Renal cortex interstitium (tissue), 11 donors: ENCODE measurements around the gene IL22RA2. TPM values are rescaled to one million over a fixed set of nuclear protein-coding genes. Genes with fewer than 3 reads are reported as not detected.

ENCODE experiments used
- DNase-seq, 11 donors: peaks; one replicate each; pipeline ENCODE4 v3.0.0-alpha.2; 2013; ENCODE audit warnings: low read depth in 9 of 11, low spot score in 4 of 11; ENCODE audit errors: extremely low read depth in 1 of 11
- polyA plus RNA-seq, 3 donors: library from polyadenylated mRNA; unstranded; fragments of 120-200 nt; gene quantifications; one replicate each; pipeline ENCODE4 v1.2.1, GENCODE V29; 2013; ENCODE audit not compliant: insufficient read length in 3 of 3

Gene IL22RA2
- polyA plus RNA-seq, 3 donors: not detected

DNA sequence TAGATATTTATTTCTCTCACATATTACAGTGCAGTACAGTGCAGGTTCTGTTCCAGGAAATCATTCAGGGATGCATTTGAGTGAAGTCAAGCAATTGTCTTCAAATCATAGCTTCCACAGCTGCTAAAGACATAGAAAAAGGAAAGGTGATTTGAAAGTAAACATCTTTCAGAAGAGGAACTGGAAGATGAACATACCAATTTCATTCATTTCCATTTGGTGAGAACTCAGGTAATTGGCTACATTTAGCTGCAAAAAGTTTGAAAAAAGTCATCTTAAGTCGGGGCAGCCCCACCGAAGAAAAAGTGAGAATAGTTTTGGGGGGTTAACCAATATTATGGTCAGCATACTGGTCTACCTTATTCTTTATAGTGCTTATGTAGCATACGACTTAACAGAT lies 67.3 kb downstream of the IL22RA2 start:
- no peak for DNase-seq

DNA sequence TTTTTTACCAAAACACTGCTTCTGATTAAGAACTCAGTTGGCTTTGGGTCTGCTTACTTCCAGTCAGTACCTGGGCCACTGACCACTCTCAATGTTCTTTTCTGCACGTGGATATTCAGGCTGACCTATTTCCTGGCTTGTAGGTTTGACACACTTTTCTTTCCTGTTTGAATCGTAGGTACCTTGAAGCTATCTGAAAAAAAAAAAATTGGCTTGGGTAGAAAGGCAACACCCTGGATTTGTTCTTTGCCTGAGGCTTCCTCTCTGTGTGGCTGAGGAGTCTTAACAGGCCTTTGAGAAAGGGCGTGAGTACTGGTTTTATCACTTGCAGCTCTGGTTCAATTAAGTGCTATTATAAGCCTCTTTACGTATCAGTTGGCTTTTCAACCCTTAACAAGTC lies 68.1 kb downstream of the IL22RA2 start:
- DNase-seq: no peak

DNA sequence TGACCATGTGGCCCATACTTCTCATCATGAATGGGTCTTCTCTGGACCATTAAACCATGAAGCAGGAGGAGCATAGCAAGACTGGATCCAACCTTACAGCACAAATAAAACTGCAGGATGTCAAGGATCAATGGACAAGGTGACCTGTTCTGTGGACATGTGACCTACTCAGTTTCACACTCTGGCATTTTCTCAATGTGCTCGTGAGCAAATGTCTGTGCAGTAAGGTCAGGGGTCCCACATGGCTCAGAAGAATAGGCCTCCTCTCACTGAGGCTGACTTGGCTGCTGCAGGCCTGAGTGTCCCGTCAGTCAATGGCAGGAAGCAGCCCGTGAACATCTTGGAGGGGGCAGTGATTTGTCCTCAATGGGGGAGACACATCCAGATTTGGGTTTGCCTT lies 68.5 kb downstream of the IL22RA2 start:
- DNase-seq: no peak

DNA sequence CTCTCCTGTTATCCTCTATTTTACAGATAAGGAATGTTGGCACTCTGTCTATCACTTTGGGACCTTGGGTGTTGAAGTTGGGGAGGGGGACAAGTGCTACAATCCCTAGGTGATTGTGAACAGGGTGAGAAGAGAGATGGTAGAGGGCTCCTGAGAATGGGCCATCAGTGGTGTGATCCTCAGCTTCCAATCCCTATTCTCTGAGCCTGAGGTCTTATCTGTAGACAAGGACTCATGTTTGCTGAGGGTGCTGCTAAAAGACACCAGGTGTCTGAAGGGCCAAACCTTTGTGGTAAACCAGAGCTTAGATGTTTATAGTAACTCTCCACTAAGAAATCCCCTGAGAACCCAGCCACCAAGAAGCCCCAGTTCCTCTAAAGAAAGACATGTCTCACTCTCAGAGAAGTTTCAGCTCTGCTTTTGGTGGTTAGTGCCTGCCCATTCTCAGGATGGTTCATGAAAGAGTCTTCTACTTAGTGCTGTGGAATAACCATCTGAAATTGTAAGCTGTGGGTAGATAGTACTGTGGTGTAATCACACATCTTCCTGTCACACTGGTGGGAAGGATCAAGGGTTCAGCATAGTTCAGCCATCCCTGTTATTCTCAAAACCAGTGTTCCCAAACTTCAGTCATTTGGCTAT lies 70.5 kb downstream of the IL22RA2 start:
- DNase-seq: no peak

DNA sequence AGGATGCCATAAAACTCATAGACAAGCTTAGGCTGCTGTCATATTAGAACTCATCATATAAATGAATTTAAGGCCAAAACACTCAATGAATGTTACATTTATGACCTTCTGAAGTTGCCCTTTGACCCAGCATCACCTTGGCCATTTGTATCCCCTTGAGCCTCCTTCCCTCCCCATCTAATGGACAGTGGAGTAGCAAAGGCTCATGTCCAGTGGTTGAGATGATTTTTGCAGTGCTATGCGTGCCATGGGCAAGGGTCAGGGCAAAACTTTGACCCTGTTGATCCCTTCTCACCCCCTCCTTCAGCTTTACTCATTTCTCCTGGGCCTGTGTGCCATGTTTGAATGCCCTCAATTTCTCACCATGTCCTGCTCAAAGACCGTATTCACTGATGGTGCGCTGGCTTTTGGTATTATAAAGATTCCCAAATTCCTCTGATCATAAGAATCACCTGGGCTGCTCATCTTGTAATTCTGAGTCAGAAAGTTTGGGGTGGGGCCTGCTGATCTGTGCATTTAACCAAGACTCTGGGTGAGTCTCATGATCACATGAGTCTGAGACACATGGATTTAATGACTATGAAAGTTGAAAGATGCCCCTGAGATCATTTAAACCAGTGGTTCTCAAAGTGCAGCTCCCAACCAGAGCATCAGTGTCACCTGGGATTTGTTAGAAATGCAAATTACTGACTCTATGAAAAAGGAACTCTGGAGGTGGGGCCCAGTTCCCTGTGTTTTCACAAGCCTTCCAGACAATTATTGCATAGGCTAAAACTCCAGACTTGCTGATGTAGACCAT lies 71.2 kb downstream of the IL22RA2 start:
- DNase-seq: no peak

DNA sequence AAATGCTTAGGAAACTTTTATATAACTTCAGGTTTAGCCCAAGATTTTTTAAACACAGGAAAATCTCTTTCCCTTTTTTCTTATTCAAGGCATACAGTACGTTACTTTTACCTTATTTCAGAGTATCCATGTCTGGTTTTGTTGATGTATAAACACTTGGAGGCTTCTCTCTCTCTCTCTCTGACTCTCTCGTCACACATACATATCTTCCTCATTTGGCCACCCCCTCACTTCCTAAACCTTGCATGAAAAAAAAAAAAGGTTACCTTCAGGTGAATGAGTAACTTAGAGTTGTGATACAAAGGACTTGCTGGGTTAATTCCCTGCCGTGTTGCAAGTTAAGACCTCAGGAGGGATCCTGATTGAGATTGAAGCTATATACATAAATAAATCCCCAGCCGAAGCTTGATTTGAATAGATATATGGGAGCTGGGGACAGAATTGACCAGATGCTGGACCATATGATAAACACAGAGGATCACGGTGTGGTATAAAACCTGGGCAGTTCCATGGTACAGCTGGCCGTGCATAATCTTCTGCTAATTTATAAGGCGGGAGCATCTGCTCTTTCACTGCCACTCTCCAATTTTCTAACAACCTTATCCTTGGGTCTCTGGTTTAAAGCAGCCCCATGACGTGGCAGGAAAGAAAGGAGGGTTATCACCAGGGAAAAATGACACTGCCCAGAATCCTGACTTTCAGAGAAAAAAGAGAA lies 73.6 kb downstream of the IL22RA2 start:
- DNase-seq: no peak

DNA sequence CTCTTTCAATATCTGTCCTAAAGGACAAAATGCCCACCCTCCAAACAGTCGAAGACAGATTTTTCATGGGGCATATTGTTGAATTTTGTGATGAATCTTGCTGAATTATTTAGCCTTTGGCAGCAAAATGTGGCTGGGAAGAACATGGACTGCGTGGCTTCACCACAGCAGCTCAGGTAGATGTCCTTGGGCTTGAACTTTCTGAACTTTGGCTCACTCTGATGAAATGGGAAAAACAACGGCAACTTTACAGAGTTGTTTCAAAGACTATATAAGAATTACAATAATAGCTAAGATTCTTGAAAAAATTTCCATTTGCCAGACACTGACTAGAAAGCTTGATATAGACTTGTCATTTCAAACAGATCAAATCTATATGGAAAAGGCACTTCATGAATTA lies 75.9 kb downstream of the IL22RA2 start:
- no peak for DNase-seq

DNA sequence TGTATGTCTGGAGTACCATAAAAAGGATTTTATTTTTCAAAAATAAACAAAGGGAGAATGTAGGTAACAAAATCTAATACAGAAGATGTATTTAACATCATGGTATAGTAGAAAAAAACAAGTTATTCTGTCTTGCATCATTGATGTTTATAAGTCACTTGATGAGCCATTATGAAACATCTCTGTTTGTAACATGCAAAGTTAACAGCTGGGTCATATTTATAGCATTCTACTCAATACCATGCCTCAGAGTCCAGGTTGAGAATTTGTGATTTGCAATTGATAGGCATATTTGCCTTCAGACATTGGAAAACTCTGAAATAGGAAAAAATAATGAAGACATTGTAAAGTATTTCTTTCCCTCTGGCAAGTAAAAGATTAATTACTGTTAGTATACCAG lies 76.4 kb downstream of the IL22RA2 start:
- no peak for DNase-seq

DNA sequence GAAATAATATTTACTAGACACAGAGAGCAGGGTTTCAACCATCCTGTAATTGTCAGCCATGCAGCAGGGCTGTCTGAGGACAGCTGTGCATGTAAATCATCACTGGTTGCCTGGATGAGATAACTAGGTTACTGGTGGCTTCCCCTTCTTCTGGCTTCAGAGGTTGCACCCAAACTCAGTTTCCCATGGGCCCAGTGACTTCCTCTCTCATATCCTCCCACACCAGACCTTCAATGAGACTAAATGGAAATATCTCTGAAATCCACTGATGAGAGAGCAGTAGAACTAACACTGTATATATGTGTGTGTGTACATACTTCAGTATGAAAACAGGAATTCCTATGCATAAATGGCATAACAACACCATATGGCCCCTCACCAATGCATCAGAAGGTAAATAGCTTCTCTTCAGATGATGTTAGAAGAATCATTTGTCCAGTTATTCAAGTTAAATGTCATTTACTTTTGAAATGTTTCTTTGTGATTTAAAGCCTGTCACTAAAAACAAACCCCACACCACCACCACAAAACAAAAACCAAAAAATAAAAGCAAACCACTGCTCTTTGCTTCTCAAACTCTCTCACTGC lies 77.7 kb downstream of the IL22RA2 start:
- no peak for DNase-seq

DNA sequence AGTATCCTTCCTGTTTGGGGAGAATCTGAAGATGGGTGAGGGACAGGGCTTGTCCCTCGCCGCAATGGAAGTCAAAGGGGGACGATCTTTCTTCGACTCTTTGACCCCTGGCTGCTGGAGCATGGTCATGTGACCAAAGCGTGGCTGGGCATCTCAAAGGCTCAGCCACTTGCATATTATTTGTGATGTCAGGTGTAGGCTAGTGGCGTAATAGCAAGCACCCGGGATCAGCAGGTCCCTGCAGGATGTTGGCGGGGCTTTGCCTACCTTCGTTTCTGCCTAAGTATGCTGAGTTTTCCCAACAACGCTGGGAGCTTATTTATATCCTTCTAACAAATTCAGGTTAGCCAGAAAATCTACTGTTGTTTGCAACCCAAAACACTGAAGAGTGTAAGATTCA lies 78.4 kb downstream of the IL22RA2 start:
- DNase-seq: no peak

DNA sequence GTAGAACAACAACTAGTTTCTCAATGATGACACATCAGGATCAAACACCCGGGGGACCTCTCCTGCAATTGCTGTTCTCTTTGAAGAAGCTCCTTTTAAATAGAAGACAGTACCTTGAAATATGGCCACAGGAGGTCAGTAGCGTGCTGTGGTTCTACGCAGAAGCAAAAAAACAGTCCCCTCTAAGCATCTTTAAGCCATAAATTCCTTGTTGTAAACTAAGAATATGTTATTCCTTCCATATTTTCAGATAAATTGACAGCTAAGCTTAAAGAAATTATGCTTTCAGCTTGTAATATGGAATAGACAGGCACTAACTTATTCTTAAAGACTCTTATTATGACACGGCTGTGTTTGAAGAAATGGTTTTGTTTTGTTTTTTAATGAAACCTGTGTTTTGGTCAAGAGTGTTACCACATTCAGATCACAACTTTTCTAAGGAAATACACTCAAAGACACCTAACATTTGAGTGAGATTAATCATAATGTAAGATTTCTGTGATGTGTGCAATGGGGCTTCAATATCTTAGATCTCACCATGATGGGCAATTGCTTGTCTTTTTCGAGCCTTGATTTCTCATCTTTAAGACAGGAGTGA lies 78.9 kb downstream of the IL22RA2 start:
- DNase-seq: peak in 10 of 11 donors; percentile 35 to 68 (median 51)

Other genes starting within 250 kb of the IL22RA2 start
- 1 to 10 TPM; 1.1 to 3.1 (median 1.5) TPM for gene IL20RA, start 128.7 kb downstream of the IL22RA2 start, polyA plus RNA-seq
- 10 to 100 TPM; 53.5 to 64.8 (median 58.0) TPM for gene IFNGR1, start 45.7 kb upstream of the IL22RA2 start, polyA plus RNA-seq